ENCODE measurements around the gene MAB21L3. TPM values are rescaled to one million over a fixed set of nuclear protein-coding genes. Genes with fewer than 3 reads are reported as not detected.

The MAB21L3 gene
- total RNA-seq, 4 donors from 2014 or later, result 1.3 TPM; not detected in 3

DNA sequence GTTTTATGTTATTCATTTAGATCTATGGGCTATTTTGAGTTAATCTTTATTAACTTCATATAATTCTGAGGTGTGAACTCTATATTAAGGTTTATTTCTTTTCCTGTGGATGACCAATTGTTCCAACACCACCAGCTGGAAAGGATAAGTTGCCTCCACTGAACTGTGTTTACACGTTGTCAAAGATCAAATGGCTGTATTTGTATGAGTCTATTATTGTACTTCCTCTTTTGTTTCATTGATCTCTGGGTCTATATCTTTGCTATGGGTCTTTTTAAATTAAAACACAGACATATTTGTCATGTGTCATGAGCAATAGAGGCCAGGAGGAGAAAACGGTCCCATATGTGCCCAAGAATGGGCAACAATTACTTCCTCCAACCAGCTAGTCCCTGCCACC, 5.2 kb upstream of the MAB21L3 start:
- TF ChIP-seq EP300 (IDR thresholded peaks at IDR 0.05) (no peak), POLR2A (IDR thresholded peaks at IDR 0.05) (no peak), POLR2AphosphoS5 (IDR thresholded peaks at IDR 0.05) (no peak)
- TF ChIP-seq, protein P1, sequence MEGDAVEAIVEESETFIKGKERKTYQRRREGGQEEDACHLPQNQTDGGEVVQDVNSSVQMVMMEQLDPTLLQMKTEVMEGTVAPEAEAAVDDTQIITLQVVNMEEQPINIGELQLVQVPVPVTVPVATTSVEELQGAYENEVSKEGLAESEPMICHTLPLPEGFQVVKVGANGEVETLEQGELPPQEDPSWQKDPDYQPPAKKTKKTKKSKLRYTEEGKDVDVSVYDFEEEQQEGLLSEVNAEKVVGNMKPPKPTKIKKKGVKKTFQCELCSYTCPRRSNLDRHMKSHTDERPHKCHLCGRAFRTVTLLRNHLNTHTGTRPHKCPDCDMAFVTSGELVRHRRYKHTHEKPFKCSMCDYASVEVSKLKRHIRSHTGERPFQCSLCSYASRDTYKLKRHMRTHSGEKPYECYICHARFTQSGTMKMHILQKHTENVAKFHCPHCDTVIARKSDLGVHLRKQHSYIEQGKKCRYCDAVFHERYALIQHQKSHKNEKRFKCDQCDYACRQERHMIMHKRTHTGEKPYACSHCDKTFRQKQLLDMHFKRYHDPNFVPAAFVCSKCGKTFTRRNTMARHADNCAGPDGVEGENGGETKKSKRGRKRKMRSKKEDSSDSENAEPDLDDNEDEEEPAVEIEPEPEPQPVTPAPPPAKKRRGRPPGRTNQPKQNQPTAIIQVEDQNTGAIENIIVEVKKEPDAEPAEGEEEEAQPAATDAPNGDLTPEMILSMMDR (IDR thresholded peaks at IDR 0.05), result no peak

DNA sequence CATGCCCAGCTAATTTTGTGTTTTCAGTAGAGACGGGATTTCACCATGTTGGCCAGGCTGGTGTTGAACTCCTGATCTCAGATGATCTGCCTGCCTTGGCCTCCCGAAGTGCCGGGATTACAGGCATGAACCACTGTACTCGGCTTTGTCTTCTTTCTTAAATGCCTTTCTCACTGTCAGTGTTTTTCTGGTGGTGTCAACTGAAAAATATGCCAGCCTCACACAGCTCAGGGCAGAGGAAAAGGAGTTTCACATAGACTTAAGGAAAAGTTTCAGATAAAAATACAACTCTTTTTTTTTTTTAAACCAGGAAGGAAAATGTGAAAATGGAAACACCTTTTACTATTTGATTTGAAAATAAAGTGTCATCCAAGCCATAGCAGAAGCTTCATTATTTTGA, 4.6 kb upstream of the MAB21L3 start:
- H3K27me3 ChIP-seq, result no peaks in the 10 kb centered on the region
- H3K4me3 ChIP-seq, result no peak overlapping the region
- no peak overlapping the region for H3K27ac ChIP-seq
- ATAC-seq, result no peak
- H3K4me1 ChIP-seq, result no peaks in the 10 kb centered on the region
- no peak for TF ChIP-seq POLR2A (IDR thresholded peaks at IDR 0.05)
- TF ChIP-seq, protein P1 (IDR thresholded peaks at IDR 0.05), result no peak
- TF ChIP-seq POLR2AphosphoS5 (IDR thresholded peaks at IDR 0.05), result no peak
- TF ChIP-seq EP300 (IDR thresholded peaks at IDR 0.05), result no peak
- 67% methylated on average over 2 of the region's 4 CpGs; no CpG with 5 or more reads in 1 of the 2 donors for WGBS, 2 donors (ENCODE audit: low coverage in 1 of 2)
- no peaks in the 10 kb centered on the region for H3K36me3 ChIP-seq
- no peaks in the 10 kb centered on the region for H3K9me3 ChIP-seq

More for the DNA sequence above, 5.2 kb upstream of the MAB21L3 start:
- Histone ChIP-seq H3K9me3 (no peaks in the 10 kb centered on the region), H3K27ac (no peak overlapping the region), H3K4me3 (no peak overlapping the region), H3K36me3 (no peaks in the 10 kb centered on the region), H3K27me3 (no peaks in the 10 kb centered on the region), H3K4me1 (no peaks in the 10 kb centered on the region)
- ATAC-seq, result no peak
- WGBS, 2 donors (ENCODE audit: low coverage in 1 of 2), result 9 to 47% methylated on average over 1 to 2 of the region's 2 CpGs

- Histone ChIP-seq H3K36me3 (no peaks in the 10 kb centered on the region), H3K27me3 (no peaks in the 10 kb centered on the region), H3K9me3 (no peaks in the 10 kb centered on the region), H3K4me1 (no peaks in the 10 kb centered on the region), H3K4me3 (no peak overlapping the region), H3K27ac (no peak overlapping the region)
- TF ChIP-seq EP300 (IDR thresholded peaks at IDR 0.05) (no peak), POLR2A (IDR thresholded peaks at IDR 0.05) (no peak), POLR2AphosphoS5 (IDR thresholded peaks at IDR 0.05) (no peak)
- TF ChIP-seq, protein P1 (IDR thresholded peaks at IDR 0.05), result no peak
- ATAC-seq, result no peak
- WGBS, 2 donors (ENCODE audit: low coverage in 1 of 2), result 74 to 78% methylated on average over 4 of the region's 4 CpGs
Observed at GRCh38 chr1:116107371-116107770, 3.8 kb upstream of the MAB21L3 start.

DNA sequence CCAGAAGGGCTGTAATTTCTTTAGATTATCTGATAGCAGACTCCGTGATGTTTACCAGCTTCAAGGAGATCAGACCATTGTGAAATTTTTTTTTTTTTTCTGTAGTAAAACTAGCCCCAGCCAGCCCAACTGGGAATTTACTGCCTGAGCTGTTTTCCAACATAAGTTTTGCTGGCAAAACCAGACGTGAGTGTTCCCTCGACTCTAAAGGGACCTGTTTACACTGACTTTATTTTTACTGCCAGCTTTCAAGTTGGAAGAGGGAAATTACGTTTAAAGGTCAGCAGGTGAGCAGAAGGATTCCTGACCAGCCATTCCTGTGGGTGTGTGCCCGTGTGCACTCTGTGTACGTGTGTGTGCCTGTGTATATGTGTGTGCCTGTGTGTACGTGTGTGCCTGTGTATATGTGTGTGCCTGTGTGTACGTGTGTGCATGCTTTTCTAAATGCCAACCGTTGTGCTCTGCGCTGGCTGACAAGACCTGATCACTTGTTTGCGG, 374 bp downstream of the MAB21L3 start:
- Histone ChIP-seq H3K4me3 (no peak overlapping the region), H3K9me3 (no peaks in the 10 kb centered on the region), H3K27ac (no peak overlapping the region), H3K27me3 (no peaks in the 10 kb centered on the region), H3K36me3 (no peaks in the 10 kb centered on the region), H3K4me1 (no peaks in the 10 kb centered on the region)
- TF ChIP-seq POLR2AphosphoS5 (IDR thresholded peaks at IDR 0.05), result no peak
- no peak for TF ChIP-seq POLR2A (IDR thresholded peaks at IDR 0.05)
- no peak for TF ChIP-seq EP300 (IDR thresholded peaks at IDR 0.05)
- TF ChIP-seq, protein P1 (IDR thresholded peaks at IDR 0.05), result no peak
- no peak for ATAC-seq
- whole genome bisulfite sequencing, 2 donors (ENCODE audit: low coverage in 1 of 2), result 41 to 66% methylated on average over 5 to 11 of the region's 11 CpGs

GRCh38 chr1:116112388-116113140, 1.4 kb downstream of the MAB21L3 start:
- Histone ChIP-seq H3K9me3 (no peaks in the 10 kb centered on the region), H3K27ac (no peak overlapping the region), H3K4me1 (no peaks in the 10 kb centered on the region), H3K4me3 (no peak overlapping the region), H3K36me3 (no peaks in the 10 kb centered on the region), H3K27me3 (no peaks in the 10 kb centered on the region)
- TF ChIP-seq POLR2A (IDR thresholded peaks at IDR 0.05) (no peak), EP300 (IDR thresholded peaks at IDR 0.05) (no peak), POLR2AphosphoS5 (IDR thresholded peaks at IDR 0.05) (no peak)
- TF ChIP-seq, protein P1 (IDR thresholded peaks at IDR 0.05), result no peak
- ATAC-seq, result no peak
- 63 to 80% methylated on average over 2 to 4 of the region's 4 CpGs for WGBS, 2 donors (ENCODE audit: low coverage in 1 of 2)

Data from gastroesophageal sphincter (tissue), 4 donors.